Liver (tissue), 3 donors: ENCODE measurements around the gene LIPC.
A peak's percentile ranks its signal among the peaks of the same experiment; 100 is the strongest.

Source experiments
- CTCF ChIP-seq: fragments of 150-350 bp; IDR thresholded peaks from 2 replicates; pipeline ENCODE4 v1.5.1; 2017; ENCODE audit warnings: improper control_type of control experiment, low read depth, low read length; ENCODE audit not compliant: missing input control
- FOXA1 ChIP-seq: IDR thresholded peaks from 2 replicates; pipeline ENCODE4 v1.6.1; 2016; ENCODE audit warnings: antibody characterized with exemption
- HNF4A ChIP-seq, 2 donors: conservative IDR thresholded peaks; 2 replicates each; pipeline ENCODE4 v1.6.1; 2016; ENCODE audit warnings: antibody characterized with exemption in 2 of 2, mild to moderate bottlenecking in 2 of 2
- JUND ChIP-seq, 2 donors: IDR thresholded peaks; 2 replicates each; pipeline ENCODE4 v1.6.1; 2016; ENCODE audit warnings: antibody characterized with exemption in 2 of 2
- MAX ChIP-seq: IDR thresholded peaks from 2 replicates; pipeline ENCODE4 v1.6.1; 2016; ENCODE audit warnings: antibody characterized with exemption
- NR2F2 ChIP-seq: IDR thresholded peaks from 2 replicates; pipeline ENCODE4 v1.6.1; 2016; ENCODE audit warnings: antibody characterized with exemption
- YY1 ChIP-seq: IDR thresholded peaks from 2 replicates; pipeline ENCODE4 v1.6.1; 2016; ENCODE audit warnings: antibody characterized with exemption, mild to moderate bottlenecking
- donor health status: healthy.
- donor health status: healthy.

GRCh38 chr15:58472821-58473581, 41.2 kb downstream of the LIPC start:
- TF ChIP-seq CTCF, result no peak
- TF ChIP-seq MAX, result no peak
- peak; percentile 34 for TF ChIP-seq NR2F2
- TF ChIP-seq JUND (IDR thresholded peaks at IDR 0.05), result no peak
- TF ChIP-seq HNF4A (conservative IDR thresholded peaks at IDR 0.05), result no peak
- TF ChIP-seq YY1, result no peak
- TF ChIP-seq FOXA1, result no peak
